T47D (cell line): Measurements from ENCODE around the gene DOCK1.

Source experiments
- DNase-seq, 2 experiments: peaks; one replicate each; pipeline versions ENCODE4 v3.0.0 to v3.0.0-alpha.2; 2011 to 2012; ENCODE audit warnings: low read depth in 1 of 2, low spot score in 1 of 2
- JUND ChIP-seq: IDR thresholded peaks from 2 replicates; pipeline ENCODE4 v1.6.1; 2012; ENCODE audit warnings: low read depth
- in situ Hi-C: cut with HindIII; loops from 2 replicates; pipeline ENCODE4 v1.10.0; 2016; ENCODE audit warnings: low sequenced_read_pairs, low pct_unique_long_range_greater_than_20kb

The DOCK1 gene

GRCh38 chr10:127125331-127125730, 220.1 kb downstream of the DOCK1 start:
- no peak for DNase-seq
- no peak for TF ChIP-seq JUND
- in situ Hi-C loops = no loop called here

GRCh38 chr10:127127822-127128221, 222.6 kb downstream of the DOCK1 start:
- TF ChIP-seq JUND = no peak
- in situ Hi-C loops = no loop called here
- no peak for DNase-seq

- in situ Hi-C loops = no loop called here
- no peak for TF ChIP-seq JUND
- DNase-seq = no peak
Measured at GRCh38 chr10:127129104-127129503, 223.9 kb downstream of the DOCK1 start.

- no peak for DNase-seq
- no peak for TF ChIP-seq JUND
- in situ Hi-C loops = no loop called here
Measured at GRCh38 chr10:127132451-127132850, 227.2 kb downstream of the DOCK1 start.

GRCh38 chr10:127133225-127133624, 228.0 kb downstream of the DOCK1 start:
- in situ Hi-C loops = no loop called here
- no peak for TF ChIP-seq JUND
- no peak for DNase-seq

- in situ Hi-C loops = no loop called here
- no peak for TF ChIP-seq JUND
- no peak for DNase-seq
Measured at GRCh38 chr10:127133672-127134500, 228.7 kb downstream of the DOCK1 start.

- TF ChIP-seq JUND = no peak
- in situ Hi-C loops = no loop called here
- DNase-seq = no peak
Measured at GRCh38 chr10:127135844-127136577, 230.8 kb downstream of the DOCK1 start.

- TF ChIP-seq JUND = no peak
- in situ Hi-C loops = no loop called here
- DNase-seq = no peak
Measured at GRCh38 chr10:127137391-127137790, 232.2 kb downstream of the DOCK1 start.

- DNase-seq = no peak
- in situ Hi-C loops = no loop called here
- TF ChIP-seq JUND = no peak
Measured at GRCh38 chr10:127142136-127142535, 236.9 kb downstream of the DOCK1 start.

GRCh38 chr10:127142856-127143255, 237.6 kb downstream of the DOCK1 start:
- in situ Hi-C loops = no loop called here
- no peak for TF ChIP-seq JUND
- DNase-seq = no peak

- in situ Hi-C loops = no loop called here
- DNase-seq = no peak
- no peak for TF ChIP-seq JUND
Measured at GRCh38 chr10:127145173-127145572, 239.9 kb downstream of the DOCK1 start.

- in situ Hi-C loops = no loop called here
- DNase-seq = no peak
- no peak for TF ChIP-seq JUND
Measured at GRCh38 chr10:127146661-127147060, 241.4 kb downstream of the DOCK1 start.
